SK-N-MC (cell line): ENCODE results near the gene PRMT7.

Source experiments
- EZH2 ChIP-seq: fragments of 200-600 bp; sonication (generic); IDR thresholded peaks from one replicate; pipeline ENCODE4 v1.6.1; 2017; ENCODE audit warnings: antibody characterized with exemption
- FOXP2 ChIP-seq: optimal IDR thresholded peaks from 2 replicates; pipeline ENCODE3; 2011; ENCODE audit warnings: mild to moderate bottlenecking, moderate library complexity; ENCODE audit not compliant: insufficient read depth; ENCODE audit errors: extremely low read length, control extremely low read depth
- POLR2AphosphoS5 ChIP-seq: IDR thresholded peaks from 2 replicates; pipeline ENCODE4 v1.6.1; 2012; ENCODE audit warnings: mild to moderate bottlenecking, low read depth, low read length, borderline replicate concordance

GRCh38 chr16:68356919-68357286 is 46.1 kb downstream of the PRMT7 start:
- TF ChIP-seq EZH2 (no peak), POLR2AphosphoS5 (no peak), FOXP2 (no peak)
